Common myeloid progenitor, CD34-positive (primary cell): ENCODE data around the gene CHGA.

Experiments used
- CTCF ChIA-PET: fragments of 350-600 bp; sonication (Branson Sonifier 250); formaldehyde crosslinking; loops from one replicate; lab custom pipeline; 2021; ENCODE audit warnings: antibody characterized with exemption; lab: Charles Lee
- POLR2A ChIA-PET: fragments of 350-600 bp; sonication (Branson Sonifier 250); formaldehyde crosslinking; loops from one replicate; lab custom pipeline; 2021; ENCODE audit warnings: antibody characterized with exemption; lab: Charles Lee
- DNase-seq, 3 donors: peaks; one replicate each; pipeline versions ENCODE4 v3.0.0 to v3.0.0-alpha.2; 2013
- H3K27ac ChIP-seq, 2 experiments: 1 replicate in 1 of 2; 2 replicates in 1 of 2; pipeline ENCODE4 v1.7.0; 2013; ENCODE audit warnings: inconsistent platforms in 2 of 2, low read length in 2 of 2, mild to moderate bottlenecking in 2 of 2, low read depth in 1 of 2, moderate library complexity in 1 of 2; ENCODE audit not compliant: severe bottlenecking in 2 of 2, insufficient read depth in 1 of 2, poor library complexity in 1 of 2
- H3K27me3 ChIP-seq, 5 experiments: replicated peaks in 2 of 5; 1 replicate in 3 of 5; 2 replicates in 2 of 5; pipeline versions ENCODE4 v1.6.1 to v1.7.0; 2013; ENCODE audit warnings: low read length in 4 of 5, mild to moderate bottlenecking in 2 of 5, moderate library complexity in 2 of 5, inconsistent platforms in 1 of 5; ENCODE audit not compliant: insufficient read depth in 5 of 5, control insufficient read depth in 4 of 5
- H3K36me3 ChIP-seq, 4 experiments: 1 replicate in 2 of 4; 2 replicates in 2 of 4; pipeline versions ENCODE4 v1.6.1 to v1.7.0; 2013; ENCODE audit warnings: low read length in 3 of 4, control low read depth in 1 of 4, mild to moderate bottlenecking in 1 of 4; ENCODE audit not compliant: control insufficient read depth in 4 of 4, insufficient read depth in 4 of 4
- H3K4me1 ChIP-seq, 4 experiments: 1 replicate in 3 of 4; 2 replicates in 1 of 4; pipeline versions ENCODE4 v1.6.1 to v1.7.1; 2013; ENCODE audit warnings: low read length in 3 of 4, mild to moderate bottlenecking in 3 of 4, control low read depth in 1 of 4, inconsistent platforms in 1 of 4, moderate library complexity in 1 of 4; ENCODE audit not compliant: control insufficient read depth in 4 of 4, insufficient read depth in 4 of 4; ENCODE audit errors: control extremely low read depth in 1 of 4
- H3K4me3 ChIP-seq, 7 experiments: 1 replicate in 4 of 7; 2 replicates in 3 of 7; pipeline versions ENCODE4 v1.5.1 to v1.7.0; 2013; ENCODE audit warnings: mild to moderate bottlenecking in 7 of 7, low read length in 6 of 7, moderate library complexity in 6 of 7, inconsistent platforms in 2 of 7, low read depth in 2 of 7, control low read depth in 1 of 7; ENCODE audit not compliant: insufficient read depth in 4 of 7, control insufficient read depth in 1 of 7; ENCODE audit errors: extremely low read depth in 1 of 7
- H3K9me3 ChIP-seq, 5 experiments: 1 replicate in 4 of 5; 2 replicates in 1 of 5; pipeline versions ENCODE4 v1.6.1 to v1.7.1; 2013; ENCODE audit warnings: low read length in 4 of 5, mild to moderate bottlenecking in 2 of 5, inconsistent platforms in 1 of 5, low read depth in 1 of 5, moderate library complexity in 1 of 5; ENCODE audit not compliant: control insufficient read depth in 4 of 5, insufficient read depth in 2 of 5; ENCODE audit errors: control extremely low read depth in 1 of 5
- WGBS: methylation state at CpG from one replicate; pipeline ENCODE4 v1.1.5; 2013; ENCODE audit not compliant: insufficient coverage; 5-methylcytosine and 5-hydroxymethylcytosine counted together

Gene CHGA

GRCh38 chr14:92982956-92983355 is 60.0 kb downstream of the CHGA start:
- H3K27me3 ChIP-seq = no peaks in the 10 kb centered on the region
- no peak overlapping the region for H3K4me3 ChIP-seq
- CTCF ChIA-PET = interaction anchor here (1.2 kb wide), 1 partner anchor 9 kb away, joined by 3 read pairs; no protein-coding TSS in a partner anchor
- H3K9me3 ChIP-seq = peaks cover 0 to 41% (median 23%) of the 10 kb centered on the region in 5 experiments
- H3K4me1 ChIP-seq = no peaks in the 10 kb centered on the region
- H3K27ac ChIP-seq = no peak overlapping the region
- H3K36me3 ChIP-seq = peaks cover 2 to 26% (median 20%) of the 10 kb centered on the region in 4 experiments
- DNase-seq = no peak
- POLR2A ChIA-PET = no interaction called here
- WGBS = 95% methylated on average over 8 of the region's 8 CpGs

GRCh38 chr14:92984082-92984788 is 61.3 kb downstream of the CHGA start:
- ChIA-PET CTCF (interaction anchor here (1.2 kb wide), 1 partner anchor 32 kb away, joined by 3 read pairs; no protein-coding TSS in a partner anchor), POLR2A (no interaction called here)
- no peak overlapping the region for H3K4me3 ChIP-seq
- H3K4me1 ChIP-seq = no peaks in the 10 kb centered on the region
- H3K36me3 ChIP-seq = peaks cover 2 to 26% (median 13%) of the 10 kb centered on the region in 4 experiments
- H3K27me3 ChIP-seq = no peaks in the 10 kb centered on the region
- DNase-seq = no peak
- H3K27ac ChIP-seq = no peak overlapping the region
- WGBS = 88% methylated on average over 5 of the region's 5 CpGs
- peaks cover 0 to 30% (median 12%) of the 10 kb centered on the region in 5 experiments for H3K9me3 ChIP-seq
